ENCODE results near the gene RAX2. TPM values are rescaled to one million over a fixed set of nuclear protein-coding genes. Genes with fewer than 3 reads are reported as not detected.

The RAX2 gene
- total and polyA plus RNA-seq, 10 donors: not detected

DNA sequence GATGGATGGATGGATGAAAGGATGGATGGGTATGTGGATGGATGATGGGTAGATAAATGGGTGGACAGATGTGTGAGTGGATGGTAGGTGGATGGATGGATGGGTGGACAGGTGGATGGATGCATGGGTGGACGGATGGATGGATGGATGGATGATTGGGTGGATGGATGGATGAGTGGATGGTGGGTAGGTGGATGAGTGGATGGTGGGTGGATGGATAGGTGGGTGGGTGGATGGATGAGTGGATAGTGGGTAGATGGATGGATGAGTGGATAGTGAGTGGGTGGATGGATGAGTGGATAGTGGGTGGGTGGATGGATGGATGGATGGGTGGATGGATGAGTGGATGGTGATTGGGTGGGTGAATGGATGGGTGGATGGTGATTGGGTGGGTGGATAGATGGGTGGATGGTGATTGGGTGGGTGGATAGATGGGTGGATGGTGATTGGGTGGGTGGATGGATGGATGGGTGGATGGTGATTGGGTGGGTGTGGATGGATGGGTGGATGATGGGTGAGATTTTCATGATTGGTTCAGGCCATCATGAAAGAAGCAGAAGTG is 4.5 kb upstream of the RAX2 start:
- no peaks in the 10 kb centered on the region for H3K4me1 ChIP-seq
- peaks cover 0 to 9% (median 0%) of the 10 kb centered on the region in 7 donors for H3K27me3 ChIP-seq (replicated peaks in 1 of 7)
- intact Hi-C loops (cut with DNase I; ENCODE audit: low total_unique reads): loop anchor here (10.0 kb wide), 1 partner anchor 48 kb away; no protein-coding TSS in a partner anchor
- WGBS, 5 donors: 84 to 100% (median 88%) methylated on average over 1 of the region's 1 CpG
- H3K4me3 ChIP-seq: no peak overlapping the region
- no peak overlapping the region for H3K27ac ChIP-seq
- DNase-seq: no peak
- H3K9me3 ChIP-seq: peaks cover 6 to 16% (median 11%) of the 10 kb centered on the region in 8 donors
- peaks cover 0 to 2% (median 0%) of the 10 kb centered on the region in 6 donors for H3K36me3 ChIP-seq
- TF ChIP-seq, protein P1, sequence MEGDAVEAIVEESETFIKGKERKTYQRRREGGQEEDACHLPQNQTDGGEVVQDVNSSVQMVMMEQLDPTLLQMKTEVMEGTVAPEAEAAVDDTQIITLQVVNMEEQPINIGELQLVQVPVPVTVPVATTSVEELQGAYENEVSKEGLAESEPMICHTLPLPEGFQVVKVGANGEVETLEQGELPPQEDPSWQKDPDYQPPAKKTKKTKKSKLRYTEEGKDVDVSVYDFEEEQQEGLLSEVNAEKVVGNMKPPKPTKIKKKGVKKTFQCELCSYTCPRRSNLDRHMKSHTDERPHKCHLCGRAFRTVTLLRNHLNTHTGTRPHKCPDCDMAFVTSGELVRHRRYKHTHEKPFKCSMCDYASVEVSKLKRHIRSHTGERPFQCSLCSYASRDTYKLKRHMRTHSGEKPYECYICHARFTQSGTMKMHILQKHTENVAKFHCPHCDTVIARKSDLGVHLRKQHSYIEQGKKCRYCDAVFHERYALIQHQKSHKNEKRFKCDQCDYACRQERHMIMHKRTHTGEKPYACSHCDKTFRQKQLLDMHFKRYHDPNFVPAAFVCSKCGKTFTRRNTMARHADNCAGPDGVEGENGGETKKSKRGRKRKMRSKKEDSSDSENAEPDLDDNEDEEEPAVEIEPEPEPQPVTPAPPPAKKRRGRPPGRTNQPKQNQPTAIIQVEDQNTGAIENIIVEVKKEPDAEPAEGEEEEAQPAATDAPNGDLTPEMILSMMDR (IDR thresholded peaks at IDR 0.05 in 8 of 11, conservative IDR thresholded peaks at IDR 0.05 in 3 of 11): no peak
- TF ChIP-seq POLR2A (IDR thresholded peaks at IDR 0.05) (no peak), POLR2AphosphoS5 (IDR thresholded peaks at IDR 0.05) (no peak)

DNA sequence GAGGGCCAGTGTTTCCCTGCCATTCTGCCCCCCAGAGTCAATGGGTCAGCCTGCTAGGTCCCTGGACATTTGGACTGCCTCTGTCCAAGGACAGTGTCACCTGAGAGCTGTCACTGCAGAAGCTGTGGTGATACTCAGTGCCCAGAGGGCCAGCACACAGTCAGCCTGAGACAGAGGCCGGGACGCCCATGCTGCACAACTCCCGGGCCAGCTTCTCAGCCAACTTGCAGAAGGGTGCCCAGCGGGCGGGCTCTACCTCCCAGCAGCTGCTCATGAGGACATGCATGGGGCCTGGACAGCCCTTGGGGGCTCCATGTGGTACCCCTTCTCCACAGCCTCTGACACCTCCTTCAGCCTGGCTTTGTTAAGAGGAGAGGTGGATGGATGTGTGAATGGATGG is 3.8 kb upstream of the RAX2 start:
- Histone ChIP-seq H3K4me3 (no peak overlapping the region), H3K27me3 (replicated peaks in 1 of 7) (peaks cover 0 to 9% (median 0%) of the 10 kb centered on the region in 7 donors), H3K27ac (no peak overlapping the region), H3K4me1 (no peaks in the 10 kb centered on the region), H3K9me3 (peaks cover under 1 to 9% (median 4%) of the 10 kb centered on the region in 8 donors), H3K36me3 (no peaks in the 10 kb centered on the region)
- intact Hi-C loops (cut with DNase I; ENCODE audit: low total_unique reads): loop anchor here (10.0 kb wide), 1 partner anchor 49 kb away; no protein-coding TSS in a partner anchor
- DNase-seq: no peak
- WGBS, 5 donors: 88 to 98% (median 91%) methylated on average over 5 of the region's 5 CpGs
- TF ChIP-seq, protein P1 (IDR thresholded peaks at IDR 0.05 in 8 of 11, conservative IDR thresholded peaks at IDR 0.05 in 3 of 11): no peak
- TF ChIP-seq POLR2AphosphoS5 (IDR thresholded peaks at IDR 0.05) (no peak), POLR2A (IDR thresholded peaks at IDR 0.05) (no peak)

DNA sequence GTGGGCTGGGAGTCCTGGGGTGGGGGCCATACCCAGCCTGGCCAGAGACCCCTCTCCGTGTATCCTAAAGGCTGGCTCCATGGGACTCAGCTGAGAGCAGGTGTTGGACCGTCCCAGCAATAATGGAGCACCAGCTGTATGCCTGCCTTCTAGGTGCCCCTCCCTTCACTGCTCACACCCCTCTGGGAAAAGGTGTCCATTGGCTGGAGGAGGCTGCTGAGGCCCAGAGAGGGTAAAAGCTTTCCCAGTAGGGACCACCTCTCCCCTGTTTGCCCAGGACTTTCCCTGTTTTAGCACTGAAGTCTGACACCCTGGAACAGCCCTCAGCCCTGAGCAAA is 3.3 kb upstream of the RAX2 start:
- Histone ChIP-seq H3K4me3 (no peak overlapping the region), H3K27ac (no peak overlapping the region), H3K36me3 (peaks cover 0 to 1% (median 0%) of the 10 kb centered on the region in 6 donors), H3K9me3 (peaks cover 0 to 4% (median 0%) of the 10 kb centered on the region in 8 donors), H3K27me3 (replicated peaks in 1 of 7) (peaks cover 0 to 9% (median 0%) of the 10 kb centered on the region in 7 donors), H3K4me1 (no peaks in the 10 kb centered on the region)
- no peak for DNase-seq
- WGBS, 5 donors: 77 to 94% (median 85%) methylated on average over 2 of the region's 2 CpGs; no CpG with 5 or more reads in 1 of the 5 donors
- TF ChIP-seq, protein P1 (IDR thresholded peaks at IDR 0.05 in 8 of 11, conservative IDR thresholded peaks at IDR 0.05 in 3 of 11): no peak
- TF ChIP-seq POLR2A (IDR thresholded peaks at IDR 0.05) (no peak), POLR2AphosphoS5 (IDR thresholded peaks at IDR 0.05) (no peak)
- intact Hi-C loops (cut with DNase I; ENCODE audit: low total_unique reads): loop anchor here (10.0 kb wide), 1 partner anchor 49 kb away; no protein-coding TSS in a partner anchor

DNA sequence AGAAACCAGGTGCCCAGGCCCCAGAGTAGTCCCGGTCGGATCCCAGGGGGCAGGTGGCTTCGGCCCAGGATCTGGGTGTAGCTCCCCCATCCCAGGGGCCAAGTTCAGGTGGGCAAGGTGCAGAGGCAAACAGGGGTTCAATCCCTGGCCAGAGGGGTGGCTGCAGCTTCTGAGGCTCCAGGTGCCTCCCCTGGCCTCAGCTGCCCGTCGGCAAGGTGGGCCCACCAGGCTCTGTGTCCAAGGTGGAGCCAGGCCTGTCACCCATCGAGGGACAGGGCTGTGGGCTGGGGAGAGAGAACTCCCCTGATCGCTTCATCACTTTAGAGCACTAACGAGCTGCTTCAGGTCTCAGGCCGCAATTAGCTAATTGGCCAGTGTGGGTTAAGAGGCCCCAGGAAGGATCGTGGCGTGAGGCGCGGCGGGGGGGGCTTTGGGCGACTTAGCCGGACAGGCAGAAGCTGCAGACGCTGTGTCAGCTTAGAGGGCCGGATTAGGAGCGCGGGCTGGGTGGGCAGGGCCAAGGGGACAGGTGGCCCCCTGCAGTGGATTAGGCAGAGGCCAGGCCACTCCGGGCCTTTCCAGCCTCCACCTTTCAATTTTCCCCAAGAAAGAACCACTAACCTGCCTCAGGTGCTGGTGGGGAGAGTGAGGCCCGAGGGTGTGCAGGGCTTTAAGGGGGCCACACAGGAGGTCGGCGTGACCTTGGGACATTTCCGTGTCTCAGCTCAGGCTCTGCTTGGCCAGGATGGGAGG is 2.8 kb upstream of the RAX2 start:
- 60 to 70% (median 63%) methylated on average over 19 to 25 of the region's 25 CpGs for WGBS, 5 donors
- no peak overlapping the region for H3K4me3 ChIP-seq
- no peaks in the 10 kb centered on the region for H3K4me1 ChIP-seq
- no peak for DNase-seq
- H3K27me3 ChIP-seq (replicated peaks in 1 of 7): peaks cover 0 to 9% (median 0%) of the 10 kb centered on the region in 7 donors
- H3K36me3 ChIP-seq: peaks cover 0 to 6% (median 2%) of the 10 kb centered on the region in 6 donors
- intact Hi-C loops (cut with DNase I; ENCODE audit: low total_unique reads): loop anchor here (10.0 kb wide), 1 partner anchor 50 kb away; no protein-coding TSS in a partner anchor
- no peak for TF ChIP-seq POLR2A (IDR thresholded peaks at IDR 0.05)
- TF ChIP-seq, protein P1 (IDR thresholded peaks at IDR 0.05 in 8 of 11, conservative IDR thresholded peaks at IDR 0.05 in 3 of 11): no peak
- TF ChIP-seq POLR2AphosphoS5 (IDR thresholded peaks at IDR 0.05): no peak
- H3K9me3 ChIP-seq: no peaks in the 10 kb centered on the region
- no peak overlapping the region for H3K27ac ChIP-seq
